GM23248 (cell line): ENCODE results near the gene C20orf202.

Experiments
- EZH2 ChIP-seq: fragments of 200-600 bp; sonication (generic); IDR thresholded peaks from 2 replicates; pipeline ENCODE4 v1.6.1; 2018; ENCODE audit warnings: antibody characterized with exemption, mild to moderate bottlenecking; ENCODE audit not compliant: insufficient read depth, poor library complexity, severe bottlenecking
- EZH2phosphoT487 ChIP-seq: fragments of 200-600 bp; sonication (generic); IDR thresholded peaks from 2 replicates; pipeline ENCODE4 v1.6.1; 2018; ENCODE audit warnings: antibody characterized with exemption, moderate library complexity, mild to moderate bottlenecking, low read depth; ENCODE audit not compliant: insufficient read depth

GRCh38 chr20:1165941-1166340 is 37.3 kb upstream of the C20orf202 start:
- no peak for TF ChIP-seq EZH2
- TF ChIP-seq EZH2phosphoT487: no peak
